ENCODE data around the gene NOXA1.

- TF ChIP-seq CTCF (IDR thresholded peaks at IDR 0.05), result no peak
- TF ChIP-seq POLR2A (IDR thresholded peaks at IDR 0.05), result no peak
These were observed 23.8 kb downstream of the NOXA1 start for GRCh38 chr9:137446851-137447471.

Measured in lower leg skin (tissue), 3 donors.